Measurements from ENCODE around the gene LRRC4C.

LRRC4C gene

GRCh38 chr11:40838181-40838683 is 621.2 kb downstream of the LRRC4C start:
- DNase-seq, result no peak

GRCh38 chr11:40827116-40827515 is 632.3 kb downstream of the LRRC4C start:
- no peak for DNase-seq

GRCh38 chr11:40826601-40827000 is 632.9 kb downstream of the LRRC4C start:
- no peak for DNase-seq

- DNase-seq, result no peak
These were observed 634.1 kb downstream of the LRRC4C start for GRCh38 chr11:40825201-40825834.

GRCh38 chr11:40819230-40819629 is 640.2 kb downstream of the LRRC4C start:
- DNase-seq, result no peak

DNA sequence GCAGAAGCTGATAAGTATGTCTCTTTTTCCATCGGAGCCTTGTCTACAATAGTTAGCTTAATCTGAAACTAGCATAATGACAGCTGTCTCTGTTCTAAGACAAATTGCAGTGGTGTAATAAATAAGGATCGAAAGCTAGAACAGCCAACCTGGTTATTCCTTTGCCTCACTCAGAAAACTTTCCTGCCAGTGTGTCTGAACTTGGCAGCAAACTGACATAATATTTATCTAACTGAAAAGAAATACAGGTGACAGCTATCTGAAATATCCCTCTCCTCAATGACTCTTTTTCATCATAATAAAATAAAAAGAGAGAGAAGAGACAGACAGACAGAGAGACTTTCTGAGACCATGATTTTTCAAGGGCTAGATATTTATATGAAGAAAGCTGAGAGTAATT is 642.5 kb downstream of the LRRC4C start:
- DNase-seq, result no peak

- no peak for DNase-seq
These were observed 661.5 kb downstream of the LRRC4C start for GRCh38 chr11:40797981-40798380.

DNA sequence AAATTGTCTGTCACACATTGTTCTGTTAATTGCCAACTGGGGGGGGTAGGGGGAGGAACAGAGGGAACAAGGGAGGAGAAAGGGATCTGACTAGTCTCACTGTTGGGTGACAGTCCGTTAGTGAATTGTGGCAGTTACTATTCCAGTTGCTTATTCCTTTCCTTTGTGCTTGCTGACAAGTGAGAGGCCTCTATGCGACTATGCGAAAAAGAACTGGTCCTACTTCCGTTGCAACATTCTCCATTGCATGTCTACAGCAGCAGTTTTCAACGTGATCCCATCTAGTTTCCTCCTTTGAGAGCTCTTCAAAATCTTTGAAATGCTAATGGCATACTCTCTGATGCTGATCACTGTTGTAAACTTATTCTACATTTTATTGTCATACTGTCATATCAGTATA is 672.2 kb downstream of the LRRC4C start:
- no peak for DNase-seq

GRCh38 chr11:40763046-40763445 is 696.4 kb downstream of the LRRC4C start:
- no peak for DNase-seq

GRCh38 chr11:40759341-40759740 is 700.1 kb downstream of the LRRC4C start:
- DNase-seq, result no peak

DNA sequence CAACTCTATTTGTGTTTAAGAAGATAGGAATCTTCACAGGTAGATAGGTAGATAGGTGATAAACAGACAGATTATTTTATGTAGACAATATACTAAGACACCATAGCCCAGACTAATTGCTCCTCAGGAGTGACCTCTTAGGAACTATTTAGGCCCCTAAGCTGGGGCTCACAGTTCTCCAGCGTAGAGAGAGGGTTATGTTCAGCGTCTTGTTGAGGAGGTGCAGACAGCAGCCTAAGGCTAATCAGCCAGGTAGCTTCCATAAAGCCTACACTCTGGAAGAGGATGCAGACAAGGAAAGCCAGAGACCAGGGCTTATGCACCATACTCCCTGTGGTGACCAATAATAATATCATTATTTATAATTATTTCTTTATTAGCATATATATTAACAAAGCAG is 705.2 kb downstream of the LRRC4C start:
- DNase-seq, result no peak

DNA sequence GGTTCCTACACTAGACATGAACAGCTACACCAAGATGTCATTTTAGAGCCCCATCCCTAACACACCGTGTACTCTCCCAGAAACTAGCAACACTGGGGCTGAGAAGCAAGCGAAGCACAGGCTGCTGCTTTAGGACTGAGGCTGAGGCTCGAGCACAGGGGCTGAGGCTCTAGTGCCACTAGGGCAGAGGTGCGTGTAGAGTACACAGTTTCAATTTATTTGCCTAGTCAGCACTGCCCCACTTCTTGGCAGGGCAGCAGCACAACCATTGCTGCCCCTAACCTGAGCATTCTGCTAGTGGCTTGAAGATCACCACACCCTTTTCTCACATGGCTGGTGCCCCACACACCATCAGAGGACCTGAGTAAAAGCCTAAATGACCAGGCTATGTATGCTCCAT is 713.2 kb downstream of the LRRC4C start:
- DNase-seq, result no peak

DNA sequence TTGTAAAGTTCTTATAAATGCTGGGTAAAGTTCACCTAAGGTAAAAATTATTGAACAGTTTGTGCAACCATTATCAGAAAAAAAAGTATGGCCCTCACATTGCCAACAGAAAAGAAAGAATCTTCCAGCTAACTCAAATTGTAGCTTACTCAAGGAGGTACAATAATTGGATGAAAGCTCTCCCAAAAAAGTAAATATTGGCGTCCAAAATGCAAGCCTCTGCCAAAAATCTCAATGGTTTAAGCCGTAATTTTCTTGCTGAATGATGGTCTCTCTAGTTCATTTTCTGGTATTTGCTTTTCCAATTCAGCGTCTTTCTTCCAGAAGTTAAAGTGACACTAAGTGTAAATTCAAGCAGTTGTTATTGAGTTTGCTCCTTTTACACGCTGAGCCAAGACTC is 727.3 kb downstream of the LRRC4C start:
- DNase-seq, result no peak

DNA sequence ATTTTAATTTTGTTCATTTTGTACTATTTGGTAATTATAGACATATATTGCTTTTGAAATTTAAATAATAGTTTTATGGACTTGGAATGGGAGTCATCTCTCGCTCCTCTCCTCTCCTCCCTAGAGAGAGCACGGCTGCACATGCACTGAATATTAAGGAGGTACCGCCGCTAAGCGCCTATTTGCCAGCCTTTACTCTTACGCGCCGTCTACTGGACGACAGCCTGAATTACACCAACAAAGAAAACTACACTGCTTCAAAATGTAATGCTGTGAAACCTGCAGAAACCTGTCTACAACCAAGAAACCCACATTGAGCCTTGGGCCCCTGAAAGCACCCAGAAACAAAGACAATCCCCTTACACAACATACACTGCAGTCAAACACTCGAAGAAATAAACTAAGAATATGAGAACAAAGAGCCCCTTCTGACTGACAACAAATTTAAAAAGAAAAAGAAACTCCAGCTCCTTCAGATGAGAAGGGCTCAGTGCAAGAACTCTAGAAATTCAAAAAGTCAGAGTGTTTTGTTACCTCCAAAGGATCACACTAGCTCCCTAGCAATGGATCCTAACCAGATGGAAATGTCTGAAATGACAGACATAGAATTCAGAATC is 737.2 kb downstream of the LRRC4C start:
- no peak for DNase-seq

DNA sequence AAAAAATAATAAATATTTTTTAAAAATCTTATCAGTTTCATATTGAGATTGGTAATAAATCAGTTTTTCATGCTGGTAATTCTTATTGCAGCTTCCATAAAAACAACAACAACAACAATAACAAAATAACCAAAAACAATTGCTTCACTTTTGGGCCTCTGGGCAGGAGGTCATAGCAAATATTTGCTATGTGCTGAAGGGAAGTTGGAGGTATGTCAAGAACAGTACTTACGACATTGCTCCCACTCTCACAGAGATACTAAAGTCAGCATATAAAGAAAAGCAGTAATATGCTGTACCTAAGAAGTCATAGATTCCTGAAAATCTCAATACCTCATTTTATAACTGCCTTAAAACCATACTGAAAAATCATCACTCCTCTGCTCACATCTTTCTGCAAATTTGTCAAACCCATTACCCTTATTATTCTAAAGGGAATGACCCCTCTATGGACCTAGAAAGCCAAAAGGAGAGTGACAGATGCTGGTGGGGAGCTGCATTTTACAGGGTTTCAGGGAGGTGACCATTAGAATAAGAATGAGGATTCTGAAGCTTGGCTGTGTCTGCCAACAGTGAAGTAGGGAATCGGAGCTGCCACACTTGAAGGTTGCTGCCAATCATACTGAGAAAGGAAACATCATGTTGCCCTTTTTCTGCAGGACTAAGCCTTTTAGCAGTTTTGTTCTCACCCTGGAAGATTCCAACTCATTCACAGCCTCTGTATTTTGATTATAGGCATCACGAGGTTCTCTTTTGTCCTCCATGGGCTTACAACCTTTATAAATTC is 742.9 kb downstream of the LRRC4C start:
- DNase-seq, result no peak

DNA sequence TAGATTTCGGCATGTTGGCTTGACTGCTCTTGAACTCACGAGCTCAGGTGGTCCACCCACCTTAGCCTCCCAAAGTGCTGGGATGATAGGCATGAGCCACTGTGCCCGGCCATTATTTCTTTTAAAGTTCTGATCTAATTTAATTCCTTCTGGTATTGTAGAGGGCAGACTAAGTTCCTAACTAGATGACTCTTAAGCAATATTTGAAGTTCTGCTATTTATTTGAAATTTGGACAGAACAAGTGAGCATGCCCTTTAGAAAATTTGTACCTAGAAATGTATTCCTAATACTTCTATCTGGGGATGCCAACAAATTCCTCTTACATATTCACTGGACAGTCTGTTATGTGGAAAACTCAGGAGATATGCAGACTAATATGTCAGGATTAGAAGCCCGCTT is 746.4 kb downstream of the LRRC4C start:
- DNase-seq, result no peak

GRCh38 chr11:40701027-40701426 is 758.4 kb downstream of the LRRC4C start:
- no peak for DNase-seq

GRCh38 chr11:40689823-40690222 is 769.6 kb downstream of the LRRC4C start:
- DNase-seq, result no peak

DNA sequence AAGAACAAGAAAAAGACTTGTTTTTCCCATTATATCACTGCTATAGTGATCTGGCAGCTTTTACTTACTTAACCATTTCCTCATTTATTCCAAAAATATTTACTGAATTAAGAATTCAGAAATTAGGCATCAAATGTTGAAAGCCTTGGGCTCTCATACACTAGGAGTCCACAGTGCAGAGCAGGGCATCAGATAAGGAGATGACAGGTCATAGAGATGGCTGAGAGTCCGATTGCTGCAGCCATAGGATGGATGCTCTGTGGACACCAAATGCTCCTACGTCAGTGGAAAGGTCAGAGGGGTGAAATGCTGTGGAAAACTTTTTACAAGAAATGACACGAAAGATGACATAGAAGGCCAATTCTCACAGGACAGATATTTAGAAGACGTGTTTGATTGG is 771.1 kb downstream of the LRRC4C start:
- no peak for DNase-seq

GRCh38 chr11:40686765-40687164 is 772.7 kb downstream of the LRRC4C start:
- no peak for DNase-seq

GRCh38 chr11:40683010-40683409 is 776.4 kb downstream of the LRRC4C start:
- DNase-seq, result no peak

- DNase-seq, result no peak
These were observed 780.2 kb downstream of the LRRC4C start for GRCh38 chr11:40679276-40679675.

DNA sequence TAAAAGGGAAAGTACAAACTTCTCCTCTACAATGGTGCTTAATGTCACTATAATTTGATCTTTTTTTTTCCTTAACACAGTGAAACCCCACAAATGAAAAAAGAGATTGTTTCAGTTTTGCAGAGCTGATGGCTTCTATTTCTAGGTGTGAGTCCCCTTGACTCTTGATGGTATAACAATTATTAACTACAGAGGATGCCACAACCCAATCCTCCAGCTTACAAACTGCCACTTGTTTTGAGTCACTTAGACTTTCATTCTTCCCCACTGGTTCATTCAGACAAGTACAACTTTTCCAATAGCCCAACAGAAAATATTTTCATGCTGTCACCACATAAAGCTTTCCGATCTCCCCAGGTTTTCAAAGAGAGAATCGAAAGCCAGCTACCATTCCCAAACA is 812.2 kb downstream of the LRRC4C start:
- no peak for DNase-seq

GRCh38 chr11:40642284-40642683 is 817.2 kb downstream of the LRRC4C start:
- DNase-seq, result no peak

Data from CD4-positive, alpha-beta T cell treated with Interleukin-17A for 1 hour (primary cell).